HG02981 (cell line): ENCODE results near the gene MAML3.

Source experiments
- ATAC-seq: cut with Tn5 transposase; IDR thresholded peaks from one replicate; pipeline ENCODE4 v1.9.1; 2021; ENCODE audit warnings: mild to moderate bottlenecking, moderate library complexity; ENCODE audit not compliant: unreplicated experiment

Gene MAML3

DNA sequence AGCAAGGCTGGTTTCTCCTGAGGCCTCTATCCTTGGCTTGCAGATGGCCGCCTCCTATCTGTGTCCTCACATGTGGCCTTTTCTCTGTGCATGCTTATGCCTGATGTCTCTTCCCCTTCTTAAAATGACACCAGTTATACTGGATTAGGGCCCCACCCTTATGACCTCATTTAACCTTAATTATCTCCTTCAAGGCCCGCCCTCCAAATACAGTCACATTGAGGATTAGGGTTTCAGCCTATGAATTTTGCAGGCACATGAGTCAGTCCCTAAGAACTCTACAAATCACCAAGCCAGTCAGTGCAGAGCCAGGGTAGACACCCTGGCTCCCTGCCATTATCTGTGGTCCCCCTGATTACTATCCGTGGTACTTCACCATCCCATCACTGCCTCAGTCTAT lies 51.6 kb downstream of the MAML3 start:
- no peak for ATAC-seq

DNA sequence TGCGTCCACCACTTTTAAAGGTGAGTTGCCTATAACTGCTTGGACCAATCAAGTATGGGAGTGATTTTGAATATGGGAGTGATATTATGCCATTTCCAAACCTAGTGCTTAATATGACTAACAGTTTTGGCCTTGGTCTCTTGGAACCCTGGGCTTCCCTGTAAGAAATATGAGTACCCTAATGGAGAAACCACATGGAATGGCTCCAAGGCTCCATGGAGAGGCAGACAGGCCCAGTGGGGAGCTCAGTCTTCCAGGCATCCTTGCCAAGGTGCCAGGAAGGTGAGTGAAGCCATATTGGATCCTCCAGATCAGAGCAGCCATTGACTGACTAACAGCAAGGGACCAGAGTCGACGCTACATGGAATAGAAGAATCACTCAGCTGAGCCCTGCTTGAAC lies 53.2 kb downstream of the MAML3 start:
- no peak for ATAC-seq

DNA sequence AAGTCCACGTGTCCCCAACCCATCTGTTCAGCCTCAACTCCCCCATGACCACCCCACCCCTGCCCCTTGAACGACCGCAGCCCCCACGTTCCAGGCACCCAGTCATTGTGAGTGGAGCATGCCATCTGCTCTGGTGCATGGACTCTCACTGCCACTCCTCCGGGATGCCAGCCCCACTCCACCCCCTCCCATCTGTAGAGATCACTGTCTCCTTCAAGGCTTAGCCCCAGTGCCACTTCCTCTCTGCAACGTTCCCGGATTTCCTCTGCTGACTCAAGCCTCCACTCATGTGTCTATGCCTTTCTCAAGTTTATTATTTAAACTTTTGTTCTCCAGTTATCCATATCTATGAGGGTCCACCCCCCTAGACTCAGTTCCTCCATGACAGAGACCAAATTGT lies 54.0 kb downstream of the MAML3 start:
- ATAC-seq: no peak

DNA sequence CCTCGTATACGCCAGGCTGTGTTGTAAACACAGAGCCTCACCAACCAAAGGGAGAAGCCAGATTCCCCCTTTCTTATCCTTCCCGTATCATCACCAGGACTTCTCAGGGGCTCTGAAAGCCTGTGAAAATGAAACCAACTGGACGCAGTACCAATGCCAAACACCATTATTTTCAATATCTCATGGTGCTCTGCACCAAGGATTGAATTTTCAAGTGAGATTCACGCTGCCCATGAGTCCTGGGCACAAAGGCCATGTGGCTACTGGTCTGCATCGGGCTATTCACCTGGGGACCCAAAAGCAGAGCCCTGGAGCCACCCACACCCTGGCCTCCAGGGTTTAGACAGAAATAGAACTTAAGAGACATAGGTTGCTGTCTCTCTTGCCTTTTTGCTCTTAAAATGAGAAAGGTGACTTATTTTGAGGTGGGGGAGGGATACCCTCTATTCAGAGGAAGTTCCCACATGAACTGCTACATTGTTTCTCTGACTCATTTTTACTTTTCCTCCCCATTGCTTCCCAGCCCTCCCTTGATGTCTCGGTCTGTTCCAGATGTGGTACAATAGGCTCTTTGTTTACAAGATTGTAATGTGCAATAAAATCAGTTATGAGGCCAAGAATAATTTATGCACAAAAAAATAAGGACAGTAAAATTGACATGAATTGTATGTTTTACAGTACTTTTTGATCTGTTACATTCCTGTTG lies 55.4 kb downstream of the MAML3 start:
- no peak for ATAC-seq

DNA sequence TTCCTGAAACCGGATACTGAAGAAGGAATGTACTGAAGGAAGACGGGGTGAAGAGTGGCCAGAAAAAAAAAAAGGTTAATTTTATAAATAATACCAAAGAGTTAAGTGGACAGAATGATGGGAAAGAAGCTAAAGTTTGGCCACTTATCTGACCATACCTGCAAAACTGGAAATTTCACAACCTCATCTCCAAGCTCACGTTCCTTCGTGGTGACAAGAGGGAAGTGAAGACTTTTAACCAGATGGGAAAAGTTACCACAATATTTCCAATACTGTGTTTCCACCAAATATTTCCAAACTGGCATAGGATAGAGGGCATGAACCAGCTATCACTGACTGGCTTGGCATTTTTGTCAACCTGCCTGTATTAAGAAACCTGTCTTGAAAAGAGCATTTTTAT lies 56.4 kb downstream of the MAML3 start:
- no peak for ATAC-seq

DNA sequence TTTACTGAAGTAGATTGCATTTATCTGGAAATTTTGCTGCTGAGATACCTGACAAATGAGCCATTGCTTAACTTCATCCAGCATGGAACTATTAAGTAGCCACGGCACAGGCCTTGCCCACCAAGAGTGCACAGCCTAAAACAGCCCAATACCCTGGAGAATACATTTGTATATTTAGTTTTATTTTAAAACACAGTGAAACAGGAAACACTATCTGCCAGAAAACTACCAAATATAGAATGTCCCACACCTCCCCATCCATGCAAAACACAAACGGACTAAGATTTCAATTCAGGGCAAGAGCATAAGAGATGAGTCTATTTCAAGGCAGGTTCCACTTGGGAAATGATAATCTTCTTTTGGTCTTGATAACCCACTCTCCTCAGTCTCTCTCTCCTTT lies 57.1 kb downstream of the MAML3 start:
- no peak for ATAC-seq

DNA sequence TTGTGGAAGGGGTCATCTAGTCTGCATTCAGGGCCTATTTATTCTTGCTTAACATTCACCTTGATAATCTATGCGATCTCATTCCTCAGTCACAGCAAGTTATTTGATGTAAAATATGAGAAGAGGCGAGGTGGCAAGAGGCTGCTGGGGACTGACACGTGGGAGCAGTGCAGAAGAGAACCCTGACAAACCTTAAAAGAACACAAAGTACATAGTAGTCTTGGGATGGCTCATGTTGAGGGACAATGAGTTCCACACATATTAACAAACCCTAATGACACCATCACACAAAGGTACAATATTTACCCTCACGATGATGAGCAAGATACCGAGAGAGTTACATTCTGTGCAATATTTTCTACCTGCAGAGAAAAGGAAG lies 57.5 kb downstream of the MAML3 start:
- no peak for ATAC-seq

DNA sequence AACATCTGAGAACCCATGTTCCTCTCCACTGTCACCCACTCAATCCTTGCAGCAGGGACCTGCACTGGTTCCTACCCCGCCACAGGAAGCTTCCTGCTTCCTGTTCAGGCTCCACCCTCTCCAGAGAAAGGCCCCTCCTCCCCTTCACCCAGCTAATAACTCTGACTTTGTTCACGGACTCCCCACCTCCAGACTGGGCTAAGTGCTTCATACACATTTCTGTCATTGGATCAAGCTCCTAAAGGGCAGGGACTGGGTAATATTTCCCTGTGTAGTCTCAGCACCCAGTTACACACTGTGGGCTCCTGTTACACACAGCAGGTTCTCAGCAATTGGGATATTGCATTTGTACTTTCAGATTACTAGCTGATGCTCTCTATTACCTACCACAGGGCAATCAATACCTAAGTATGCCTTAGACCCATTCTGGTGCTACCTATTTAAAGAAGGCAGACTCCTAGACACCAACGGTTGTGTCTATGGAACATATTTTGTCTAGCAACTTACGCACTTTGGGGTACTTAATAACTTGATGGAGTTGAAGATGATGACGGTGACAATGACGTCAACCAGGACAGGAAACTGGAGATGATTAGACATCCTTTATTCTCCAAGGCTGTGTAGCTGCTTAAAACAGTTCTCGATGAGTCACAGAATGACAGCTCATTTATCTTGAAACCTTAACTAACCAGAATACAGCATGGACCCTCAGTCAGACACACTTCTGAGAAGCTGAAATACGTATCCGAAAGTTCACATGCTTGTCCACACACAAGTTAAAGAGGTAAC lies 58.1 kb downstream of the MAML3 start:
- peak; percentile 44 for ATAC-seq

DNA sequence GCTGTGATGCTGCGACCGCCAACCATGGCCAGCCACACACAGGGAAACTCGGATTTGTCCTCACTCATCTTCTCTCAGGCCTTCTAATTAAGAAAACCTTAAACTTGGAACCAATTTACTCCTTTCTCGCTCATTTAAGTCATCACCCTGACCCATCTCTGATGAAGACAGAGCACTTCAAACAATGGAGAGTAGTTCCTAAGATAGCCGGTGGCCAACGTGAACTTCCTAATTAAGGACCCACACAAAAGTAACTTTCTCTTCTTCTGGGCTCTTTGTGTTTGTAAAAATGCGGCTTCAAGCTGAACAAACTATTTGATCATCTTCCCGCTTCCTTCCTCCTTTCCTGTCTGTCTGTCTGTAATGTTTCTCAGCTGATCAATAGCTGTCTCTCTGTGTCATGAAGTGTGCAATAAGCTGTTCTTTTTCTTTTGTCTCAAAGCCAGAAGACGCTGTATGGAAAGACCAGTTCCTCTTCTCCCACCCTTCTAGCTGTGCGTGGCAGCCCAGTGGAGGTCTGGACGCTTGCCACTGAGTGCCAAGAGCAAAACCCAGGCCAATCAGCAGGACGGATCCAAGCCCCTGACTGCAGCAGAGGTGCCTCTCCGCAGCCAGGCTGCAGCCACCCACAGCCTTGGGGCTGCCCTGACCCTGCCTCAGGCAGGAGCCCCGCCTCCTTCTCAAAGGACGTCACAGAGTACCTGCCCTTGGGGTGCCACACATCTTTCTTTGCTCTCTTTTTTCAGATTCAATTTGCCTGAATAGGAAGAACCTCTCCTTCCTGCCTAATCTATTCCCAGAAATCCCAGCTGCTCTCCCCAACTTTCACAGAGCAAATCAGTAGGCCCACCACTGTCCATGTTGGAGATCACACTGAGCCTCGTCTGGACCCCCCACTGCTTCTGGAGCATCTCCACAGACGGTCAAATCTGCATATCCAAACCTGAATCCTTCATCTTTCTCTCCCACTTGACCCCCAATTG lies 59.3 kb downstream of the MAML3 start:
- ATAC-seq: no peak

DNA sequence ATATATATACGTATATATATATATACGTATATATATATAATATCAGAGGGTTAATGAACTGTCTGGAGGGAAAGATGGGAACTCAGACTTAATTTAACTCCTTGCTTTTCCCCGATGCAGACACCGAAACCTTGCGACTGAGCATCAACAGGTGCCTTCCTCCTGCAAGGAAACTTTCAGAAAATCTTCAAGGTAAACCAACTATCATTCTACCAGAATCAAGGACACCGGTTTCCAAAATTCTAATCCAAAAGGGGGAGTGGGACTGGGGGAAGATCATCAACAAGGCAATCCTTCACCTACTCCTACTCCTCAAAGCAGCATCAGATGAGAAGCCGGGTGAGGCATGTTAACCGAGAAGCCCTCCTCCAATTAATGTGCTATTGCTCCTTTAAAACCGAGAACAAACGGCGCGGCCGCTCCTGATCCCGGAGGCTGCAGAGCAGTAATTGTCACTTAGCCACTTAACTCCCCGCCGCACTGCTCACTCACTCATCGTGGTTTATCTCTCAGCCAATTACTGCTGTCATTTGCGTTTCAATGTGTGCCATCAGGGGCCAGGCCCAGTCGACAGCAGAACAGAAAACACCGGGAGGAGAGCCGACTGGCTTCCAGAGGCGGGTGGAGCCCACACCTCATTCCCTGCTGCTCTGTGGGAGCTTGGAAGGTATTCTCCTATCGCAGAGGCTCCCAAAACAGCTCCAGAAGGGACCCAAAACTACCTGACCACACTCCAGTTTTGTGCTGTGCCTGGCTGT lies 61.7 kb downstream of the MAML3 start:
- no peak for ATAC-seq

DNA sequence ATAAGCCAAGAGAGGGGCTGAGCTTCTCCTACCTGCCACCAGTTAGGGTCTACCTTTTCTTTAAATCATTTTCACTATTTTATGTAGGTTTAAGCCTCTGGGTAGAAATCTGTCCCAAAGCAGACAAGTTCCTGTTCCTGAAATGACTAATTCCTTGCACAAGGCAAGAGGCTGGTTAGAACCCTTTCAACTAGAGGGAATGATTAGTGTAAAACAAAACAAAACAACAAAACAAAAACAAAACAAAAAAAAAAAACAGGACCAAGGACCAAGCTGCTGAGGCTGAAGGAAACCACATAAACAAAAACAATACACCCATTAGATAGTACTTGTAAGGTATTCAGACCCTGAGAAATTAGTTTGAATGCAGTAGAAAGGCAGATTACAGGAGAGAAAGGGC lies 62.7 kb downstream of the MAML3 start:
- ATAC-seq: no peak

DNA sequence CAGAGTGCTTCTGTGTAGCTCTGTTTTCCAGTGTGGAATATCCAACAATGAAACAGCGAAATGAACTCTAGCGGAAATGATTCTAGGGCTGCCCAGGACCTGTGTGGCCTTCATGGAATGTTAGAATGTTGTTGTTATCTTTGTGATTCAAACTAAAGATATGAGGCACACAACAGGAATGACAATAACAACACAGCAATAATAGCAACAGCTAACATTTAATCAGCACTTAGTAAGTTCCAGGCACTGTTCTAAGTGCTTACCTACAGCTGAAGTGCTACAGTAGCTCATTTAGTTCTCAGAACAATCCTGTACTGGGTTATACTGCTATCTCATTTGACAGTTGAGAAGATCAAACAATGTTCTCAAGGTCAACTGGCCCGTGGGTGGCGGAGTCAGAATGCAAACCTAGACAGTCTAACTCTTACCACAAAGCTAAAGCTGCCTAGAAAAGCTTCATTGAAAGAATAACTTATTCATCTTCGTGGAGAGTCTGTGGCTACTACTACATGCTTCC lies 63.7 kb downstream of the MAML3 start:
- no peak for ATAC-seq

DNA sequence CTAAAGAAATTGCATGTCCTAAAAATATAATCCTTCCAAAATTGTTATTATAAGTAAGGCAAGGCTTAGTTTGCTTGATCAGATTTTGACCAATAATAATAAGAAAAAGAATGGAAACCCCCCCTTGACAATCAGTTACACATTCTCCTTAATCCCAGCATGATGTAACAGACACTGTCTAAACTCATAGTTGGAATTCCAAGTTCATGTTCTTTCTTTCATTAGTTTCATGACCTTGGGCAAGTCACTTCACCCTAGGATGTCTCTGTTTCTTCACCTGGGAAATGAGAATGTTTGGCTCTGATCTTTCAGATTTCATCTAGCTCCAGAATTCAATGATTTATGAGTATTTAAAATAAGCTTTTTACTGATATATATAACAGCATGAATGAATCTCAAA lies 64.8 kb downstream of the MAML3 start:
- no peak for ATAC-seq

DNA sequence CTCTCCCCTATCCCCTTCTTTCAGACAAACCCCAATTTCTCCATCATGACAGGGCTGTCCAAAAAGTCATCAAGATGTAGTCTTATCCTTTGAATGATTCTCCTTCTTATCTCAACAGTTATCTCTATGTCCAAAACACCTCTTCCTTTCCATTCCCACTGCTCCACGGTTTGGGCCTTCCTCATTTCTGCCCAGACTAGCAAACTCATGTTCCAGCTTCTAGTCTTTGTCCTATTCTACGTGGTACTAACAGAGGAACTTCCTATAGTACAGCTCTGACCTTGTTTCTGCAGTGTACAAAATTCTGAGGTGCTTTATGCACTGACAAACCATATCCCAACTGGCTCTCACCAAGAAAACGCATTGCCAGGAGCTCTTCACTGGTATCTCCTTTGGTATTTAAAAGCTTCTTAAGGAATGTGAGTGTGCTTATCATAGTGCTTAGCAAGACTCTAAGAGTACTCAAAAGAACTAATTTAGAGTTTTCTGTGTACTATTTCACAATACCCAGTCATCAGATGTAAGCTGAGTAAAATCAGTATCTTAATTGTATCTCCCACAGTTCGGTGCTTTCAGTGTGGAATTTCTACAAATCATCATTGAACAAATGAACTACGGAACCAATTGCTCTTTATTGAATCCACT lies 65.5 kb downstream of the MAML3 start:
- no peak for ATAC-seq

DNA sequence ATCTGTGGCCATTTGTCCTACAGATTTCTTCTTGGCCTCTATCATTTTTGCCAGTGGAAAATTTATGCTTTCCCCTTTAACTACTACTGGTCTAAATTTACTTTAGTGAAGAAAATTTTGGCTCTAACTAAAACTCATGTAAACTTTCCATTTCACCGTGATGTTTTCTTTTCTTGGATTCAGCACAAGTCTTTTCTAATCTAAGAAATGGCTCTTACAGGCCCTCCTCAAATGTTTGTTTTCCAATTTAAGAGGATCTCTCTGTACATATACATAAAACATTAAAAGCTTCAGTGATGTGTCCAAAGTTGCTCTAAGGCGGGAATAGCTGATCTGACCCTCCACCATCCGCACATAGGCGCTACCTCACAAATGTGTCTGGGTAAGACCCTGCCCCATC lies 68.1 kb downstream of the MAML3 start:
- ATAC-seq: no peak

DNA sequence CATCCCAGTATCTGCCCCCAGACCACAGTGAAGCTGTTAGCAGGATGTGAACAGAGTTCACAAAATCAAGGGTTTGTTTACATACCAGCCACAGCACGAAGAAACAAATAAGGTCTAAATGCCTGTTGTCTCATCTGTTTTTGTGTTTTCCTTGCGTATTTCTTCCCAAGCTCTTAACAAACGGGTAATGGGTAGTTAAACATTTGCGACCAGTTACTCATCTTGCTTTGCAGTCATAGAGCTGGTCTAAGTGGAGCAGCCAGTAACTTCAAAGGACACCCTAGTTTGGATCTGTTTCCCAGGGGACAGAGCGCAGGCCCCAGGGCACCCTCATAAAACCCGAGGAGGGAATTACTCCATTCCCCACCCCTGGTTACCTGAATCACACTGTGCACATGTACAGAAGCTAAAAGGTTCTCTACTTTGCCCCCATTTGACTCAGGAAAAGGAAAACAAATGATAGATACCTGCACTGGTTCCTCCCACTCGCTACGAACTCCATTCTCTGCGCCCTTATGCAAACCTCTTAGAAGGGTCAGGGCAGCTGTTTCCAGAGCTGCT lies 68.8 kb downstream of the MAML3 start:
- no peak for ATAC-seq

DNA sequence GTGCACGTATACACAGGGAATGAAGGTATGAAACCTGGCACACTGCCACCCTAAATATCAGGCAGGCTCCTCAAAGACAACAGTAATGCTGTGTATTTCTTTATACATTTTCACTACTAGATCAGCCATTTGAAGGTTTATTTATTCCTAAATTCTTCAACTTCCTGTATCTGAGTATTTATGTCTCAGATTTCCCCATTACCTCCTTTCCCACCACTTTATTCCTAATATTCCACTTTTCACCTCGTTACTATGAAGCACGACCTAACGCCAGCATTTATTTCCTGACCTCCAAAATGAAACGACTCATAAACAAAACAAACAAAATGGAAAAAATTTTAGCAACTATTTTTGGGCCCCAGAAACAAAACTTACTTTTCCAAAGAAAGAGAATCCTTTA lies 69.6 kb downstream of the MAML3 start:
- ATAC-seq: no peak

DNA sequence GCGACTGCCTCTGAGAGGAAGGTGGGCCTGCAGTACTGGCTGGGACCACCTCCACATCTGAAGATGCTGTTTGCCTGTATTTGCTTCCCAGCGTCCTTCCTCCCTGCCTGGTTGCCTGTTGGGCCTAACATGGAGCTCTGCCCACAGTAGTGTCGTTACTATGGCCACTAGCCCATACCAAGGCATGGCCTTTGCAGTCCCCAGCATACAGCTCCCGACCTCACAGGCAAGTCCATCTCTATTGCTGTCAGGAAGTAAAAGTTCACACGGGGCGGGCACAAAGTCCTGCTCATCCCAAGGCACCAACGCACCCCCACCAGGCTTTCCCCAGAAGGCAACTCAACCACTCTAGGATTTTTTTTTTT lies 71.6 kb downstream of the MAML3 start:
- no peak for ATAC-seq

DNA sequence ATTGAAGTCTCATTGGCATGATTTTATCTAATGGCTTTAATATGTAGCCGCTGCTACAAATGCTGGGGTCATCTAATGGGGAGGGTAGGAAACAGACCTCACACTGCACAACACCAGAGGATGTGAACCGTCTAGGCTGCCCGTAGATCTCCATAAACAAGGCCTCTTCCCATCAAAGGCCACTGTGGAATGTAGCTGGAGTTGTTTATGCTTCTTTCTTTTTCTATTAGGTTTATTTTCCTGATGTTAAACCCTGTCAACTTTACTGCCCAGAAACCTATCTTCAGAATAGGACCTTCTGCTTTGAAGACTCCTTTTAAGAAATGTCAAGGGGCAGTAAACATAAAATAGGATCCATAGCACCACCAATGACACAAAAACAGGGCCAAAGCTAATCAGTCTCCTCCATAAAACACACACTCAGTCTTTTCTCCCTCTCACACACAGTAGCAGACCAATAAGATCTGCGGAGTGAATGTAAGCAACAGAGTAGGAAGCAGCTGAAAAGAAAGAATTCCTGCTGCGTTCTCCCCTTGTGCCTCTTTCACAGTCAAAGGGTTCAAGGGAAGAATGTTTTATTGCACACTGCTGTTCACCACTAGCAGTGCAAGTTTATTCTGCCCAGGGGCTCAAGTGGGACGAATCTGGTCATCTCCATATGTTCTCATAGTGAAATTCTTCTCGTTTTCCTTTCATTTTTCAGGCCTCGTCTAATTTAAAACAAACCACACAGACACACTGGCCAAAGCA lies 72.2 kb downstream of the MAML3 start:
- no peak for ATAC-seq
